IPS-18c (cell line): ENCODE data around the gene DIAPH3.
"Not testable (repeated sequence)": the region's sequence is repeated elsewhere in the genome, so short reads cannot be mapped to it uniquely, and the experiment has no call there.

Source experiments
- H3K4me3 ChIP-seq: 2 replicates; pipeline ENCODE4 v1.7.0; 2013; ENCODE audit warnings: low read depth, mild to moderate bottlenecking, low read length, moderate library complexity; ENCODE audit not compliant: insufficient read depth
- H3K9me3 ChIP-seq: one replicate; pipeline ENCODE4 v1.6.1; 2013; ENCODE audit warnings: mild to moderate bottlenecking, low read length, moderate library complexity; ENCODE audit not compliant: control insufficient read depth, insufficient read depth

Gene DIAPH3, protein sequence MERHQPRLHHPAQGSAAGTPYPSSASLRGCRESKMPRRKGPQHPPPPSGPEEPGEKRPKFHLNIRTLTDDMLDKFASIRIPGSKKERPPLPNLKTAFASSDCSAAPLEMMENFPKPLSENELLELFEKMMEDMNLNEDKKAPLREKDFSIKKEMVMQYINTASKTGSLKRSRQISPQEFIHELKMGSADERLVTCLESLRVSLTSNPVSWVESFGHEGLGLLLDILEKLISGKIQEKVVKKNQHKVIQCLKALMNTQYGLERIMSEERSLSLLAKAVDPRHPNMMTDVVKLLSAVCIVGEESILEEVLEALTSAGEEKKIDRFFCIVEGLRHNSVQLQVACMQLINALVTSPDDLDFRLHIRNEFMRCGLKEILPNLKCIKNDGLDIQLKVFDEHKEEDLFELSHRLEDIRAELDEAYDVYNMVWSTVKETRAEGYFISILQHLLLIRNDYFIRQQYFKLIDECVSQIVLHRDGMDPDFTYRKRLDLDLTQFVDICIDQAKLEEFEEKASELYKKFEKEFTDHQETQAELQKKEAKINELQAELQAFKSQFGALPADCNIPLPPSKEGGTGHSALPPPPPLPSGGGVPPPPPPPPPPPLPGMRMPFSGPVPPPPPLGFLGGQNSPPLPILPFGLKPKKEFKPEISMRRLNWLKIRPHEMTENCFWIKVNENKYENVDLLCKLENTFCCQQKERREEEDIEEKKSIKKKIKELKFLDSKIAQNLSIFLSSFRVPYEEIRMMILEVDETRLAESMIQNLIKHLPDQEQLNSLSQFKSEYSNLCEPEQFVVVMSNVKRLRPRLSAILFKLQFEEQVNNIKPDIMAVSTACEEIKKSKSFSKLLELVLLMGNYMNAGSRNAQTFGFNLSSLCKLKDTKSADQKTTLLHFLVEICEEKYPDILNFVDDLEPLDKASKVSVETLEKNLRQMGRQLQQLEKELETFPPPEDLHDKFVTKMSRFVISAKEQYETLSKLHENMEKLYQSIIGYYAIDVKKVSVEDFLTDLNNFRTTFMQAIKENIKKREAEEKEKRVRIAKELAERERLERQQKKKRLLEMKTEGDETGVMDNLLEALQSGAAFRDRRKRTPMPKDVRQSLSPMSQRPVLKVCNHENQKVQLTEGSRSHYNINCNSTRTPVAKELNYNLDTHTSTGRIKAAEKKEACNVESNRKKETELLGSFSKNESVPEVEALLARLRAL

GRCh38 chr13:60163478-60164233 is at the start of gene DIAPH3:
Gene DIAPH3 (minus strand): TSS chr13:60163928. CDS start chr13:60163766, 162 bp downstream.
- Histone ChIP-seq H3K4me3 (peak within 1 kb of the TSS; percentile 80), H3K9me3 (no peaks in the 10 kb centered on the region)

DNA sequence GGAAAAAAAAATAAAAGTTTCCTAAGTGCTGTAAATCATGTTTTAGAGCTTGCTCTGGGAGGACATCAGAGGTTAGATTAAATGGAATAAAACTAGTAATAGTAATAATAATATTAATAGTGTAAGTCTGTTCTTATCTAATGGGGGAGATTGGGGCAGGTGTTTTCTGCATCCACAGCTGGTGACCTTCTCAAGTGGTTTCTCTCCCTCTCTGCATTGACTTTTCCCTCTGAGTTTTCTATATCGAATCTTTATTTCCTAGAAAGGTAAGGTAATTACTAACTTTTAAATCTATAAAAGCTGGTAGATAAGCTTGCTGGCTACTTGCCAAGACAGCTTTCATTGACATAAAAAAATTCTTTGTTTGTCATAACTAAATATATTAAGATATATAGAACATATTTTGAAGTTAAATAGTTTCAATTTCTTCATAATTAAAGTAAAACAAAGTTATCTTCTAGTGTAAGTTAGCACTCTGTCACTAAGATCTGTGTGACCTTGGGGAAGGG is 49.6 kb upstream of the DIAPH3 start:
- H3K4me3 ChIP-seq, result no peak overlapping the region
- no peaks in the 10 kb centered on the region for H3K9me3 ChIP-seq

DNA sequence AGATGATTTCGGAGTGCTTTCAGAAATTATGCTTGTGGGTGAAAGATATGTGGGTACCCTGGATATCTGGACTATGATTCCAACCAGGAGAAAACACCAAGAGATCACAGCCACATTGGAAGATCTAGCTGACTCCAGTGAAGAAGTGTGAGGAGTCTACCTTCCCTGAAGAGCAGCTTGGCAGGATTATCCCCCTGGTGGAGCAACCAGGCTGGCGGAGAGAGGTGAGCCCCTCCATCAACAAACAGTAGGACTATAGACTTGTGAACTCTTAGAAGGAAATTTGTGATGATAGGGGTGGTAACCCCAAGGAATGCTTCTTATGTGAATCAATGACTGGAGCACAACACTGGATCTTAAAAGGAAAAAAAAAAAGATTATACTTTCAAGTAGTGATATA is 47.8 kb upstream of the DIAPH3 start:
- H3K9me3 ChIP-seq, result no peaks in the 10 kb centered on the region
- no peak overlapping the region for H3K4me3 ChIP-seq

DNA sequence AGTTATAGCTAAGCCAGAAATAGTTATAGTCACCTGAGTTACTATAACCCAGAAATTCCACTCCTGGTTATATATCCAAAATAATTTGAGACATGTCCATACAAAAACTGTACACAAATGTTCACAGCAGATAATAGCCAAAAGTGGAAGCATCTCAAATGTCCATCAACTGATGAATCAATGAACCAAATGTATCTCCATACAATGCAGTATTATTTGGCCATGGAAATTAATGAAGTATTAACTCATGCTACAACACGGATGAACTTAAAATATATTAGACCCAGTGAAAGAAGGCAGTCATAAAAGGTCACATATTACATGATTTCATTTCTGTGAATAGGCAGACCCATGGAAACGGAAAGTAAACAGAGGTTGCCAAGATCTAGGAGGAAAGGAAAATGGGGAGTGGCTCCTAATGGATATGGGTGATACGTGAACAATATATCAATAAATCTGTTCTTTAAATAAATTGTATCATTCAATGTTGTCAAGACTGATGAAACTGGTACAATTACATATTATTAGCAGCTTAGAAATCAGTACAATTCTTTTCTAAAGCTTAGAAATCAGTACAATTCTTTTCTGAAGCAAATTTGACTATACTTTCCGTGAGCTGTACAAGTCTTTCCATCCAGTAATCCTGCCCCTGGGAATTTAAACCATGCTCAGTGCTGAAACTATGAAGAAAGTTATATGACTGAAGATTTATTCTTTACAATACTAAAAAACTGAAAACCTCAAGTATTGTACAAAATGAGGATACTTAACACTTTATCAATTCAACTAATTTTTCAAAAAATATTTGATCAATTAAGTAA is 47.0 kb upstream of the DIAPH3 start:
- Histone ChIP-seq H3K4me3 (no peak overlapping the region), H3K9me3 (no peaks in the 10 kb centered on the region)

- not testable (repeated sequence) for H3K9me3 ChIP-seq, H3K4me3 ChIP-seq
Observed at GRCh38 chr13:60205499-60205898, 41.8 kb upstream of the DIAPH3 start.

DNA sequence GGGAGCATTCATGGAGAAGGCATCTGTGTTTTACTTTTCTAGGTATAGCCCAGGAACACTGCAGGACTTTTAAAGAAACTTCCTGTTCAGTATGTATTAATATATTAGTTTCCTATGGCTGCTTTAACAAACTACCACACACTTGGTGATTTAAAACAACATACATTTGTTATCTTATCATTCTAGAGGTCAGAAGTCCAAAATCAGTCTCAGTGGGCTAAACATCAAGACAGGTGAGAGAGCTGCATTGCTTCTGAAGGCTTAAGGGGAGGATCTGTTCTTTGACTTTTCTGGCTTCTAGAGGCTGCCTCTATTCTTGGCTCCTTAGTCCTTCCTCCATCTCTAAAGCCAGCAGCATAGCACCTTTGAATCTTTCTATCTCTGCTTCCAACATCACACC is 37.6 kb upstream of the DIAPH3 start:
- Histone ChIP-seq H3K4me3 (no peak overlapping the region), H3K9me3 (no peaks in the 10 kb centered on the region)

DNA sequence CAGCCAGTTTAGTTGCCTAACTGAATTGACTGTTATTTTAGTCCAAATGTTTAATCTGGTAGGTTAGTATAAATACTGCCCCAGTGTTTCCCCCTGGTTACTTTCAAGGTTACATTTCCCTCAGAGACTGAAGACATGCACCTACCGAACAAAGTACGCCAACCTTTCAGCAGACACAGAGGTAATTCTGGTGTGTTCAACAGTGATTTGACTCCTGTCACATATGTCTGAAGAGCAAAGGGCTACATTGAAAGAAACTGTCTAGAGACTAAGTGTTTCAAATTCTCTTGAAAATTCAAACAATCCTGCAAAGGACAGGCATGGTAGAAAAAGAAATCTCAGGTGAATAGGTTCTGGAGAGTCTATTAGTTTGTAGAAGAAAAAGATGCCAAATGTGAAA is 32.2 kb upstream of the DIAPH3 start:
- not testable (repeated sequence) for H3K9me3 ChIP-seq, H3K4me3 ChIP-seq

DNA sequence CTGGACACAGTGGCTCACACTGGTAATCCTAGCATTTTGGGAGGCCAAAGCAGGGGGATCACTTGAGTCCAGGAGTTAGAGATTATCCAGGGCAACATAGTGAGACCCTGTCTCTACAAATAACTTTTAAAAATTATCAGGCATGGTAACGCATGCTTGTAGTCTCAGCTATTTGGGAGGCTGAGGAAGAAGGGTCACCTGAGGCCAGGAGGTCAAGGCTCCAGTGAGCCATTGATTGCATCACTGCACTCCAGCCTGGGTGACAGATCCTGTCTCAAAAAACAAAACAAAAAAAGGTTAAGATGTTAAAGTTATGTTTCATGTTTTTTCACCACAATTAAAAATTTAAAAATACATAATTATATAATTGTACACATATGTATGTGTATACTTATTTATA is 19.2 kb upstream of the DIAPH3 start:
- Histone ChIP-seq H3K9me3 (no peaks in the 10 kb centered on the region), H3K4me3 (no peak overlapping the region)

DNA sequence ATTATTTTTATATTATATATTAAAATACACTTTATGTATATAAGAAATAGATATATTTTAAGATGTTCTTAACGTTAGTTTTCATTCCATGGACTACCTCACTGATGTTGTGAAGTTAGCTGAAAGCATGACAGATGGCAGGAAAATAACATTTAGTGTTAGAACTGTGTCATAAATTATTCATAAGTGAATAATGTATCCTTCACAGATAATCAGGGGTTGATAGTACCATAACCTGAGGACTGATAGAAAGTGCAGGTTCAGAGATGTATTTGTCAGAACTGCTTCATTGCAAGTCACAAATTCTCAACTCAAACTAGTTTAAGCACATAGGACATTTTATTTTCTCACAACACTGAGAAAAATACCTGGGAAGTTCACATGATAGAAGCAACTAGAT is 14.6 kb upstream of the DIAPH3 start:
- Histone ChIP-seq H3K4me3 (no peak overlapping the region), H3K9me3 (no peaks in the 10 kb centered on the region)

- no peaks in the 10 kb centered on the region for H3K9me3 ChIP-seq
Observed at GRCh38 chr13:60175571-60175970, 11.8 kb upstream of the DIAPH3 start.

GRCh38 chr13:60174113-60174512 is 10.4 kb upstream of the DIAPH3 start:
- Histone ChIP-seq H3K9me3 (no peaks in the 10 kb centered on the region), H3K4me3 (no peak overlapping the region)

More at GRCh38 chr13:60175571-60175970, 11.8 kb upstream of the DIAPH3 start:
- H3K4me3 ChIP-seq, result no peak overlapping the region

DNA sequence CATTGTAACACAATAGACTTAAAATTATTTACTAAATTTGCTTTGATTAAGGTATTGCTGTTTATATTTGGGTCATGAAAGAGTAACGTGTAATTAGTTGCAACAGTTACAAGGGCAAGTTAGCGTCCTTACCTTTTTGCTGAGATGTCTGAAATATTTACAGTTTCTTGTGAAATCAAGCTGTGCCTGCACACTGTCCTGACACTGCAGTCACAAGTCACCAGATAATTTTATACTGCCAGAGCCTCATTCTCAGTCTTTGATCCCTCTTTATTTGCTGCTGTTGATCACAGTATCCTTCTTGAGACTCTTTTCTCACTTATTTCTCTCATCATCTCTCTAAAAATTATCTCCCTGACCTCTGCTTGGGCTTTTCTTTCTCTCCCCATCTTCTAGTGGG is 8.4 kb upstream of the DIAPH3 start:
- Histone ChIP-seq H3K4me3 (no peak overlapping the region), H3K9me3 (no peaks in the 10 kb centered on the region)

DNA sequence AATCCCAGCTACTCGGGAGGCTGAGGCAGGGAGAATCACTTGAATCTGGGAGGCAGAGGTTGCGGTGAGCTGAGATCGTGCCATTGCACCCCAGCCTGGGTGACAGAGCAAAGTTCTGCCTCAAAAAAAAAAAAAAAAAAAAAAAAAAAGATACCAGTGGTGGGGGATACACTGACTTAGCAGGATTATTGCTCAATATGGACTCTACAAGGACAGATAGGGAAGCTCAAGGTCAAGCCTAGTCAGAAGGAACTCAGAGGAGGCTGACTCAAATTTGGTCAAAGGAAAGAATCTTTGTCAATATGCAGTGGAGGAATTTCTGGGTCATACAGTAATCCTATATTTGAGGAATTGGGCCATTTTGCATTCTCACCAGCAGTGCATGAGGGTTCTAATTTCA is 6.7 kb upstream of the DIAPH3 start:
- Histone ChIP-seq H3K9me3 (no peaks in the 10 kb centered on the region), H3K4me3 (no peak overlapping the region)

- H3K4me3 ChIP-seq, result no peak overlapping the region
- no peaks in the 10 kb centered on the region for H3K9me3 ChIP-seq
Observed at GRCh38 chr13:60169239-60170031, 5.7 kb upstream of the DIAPH3 start.

- no peaks in the 10 kb centered on the region for H3K9me3 ChIP-seq
- H3K4me3 ChIP-seq, result no peak overlapping the region
Observed at GRCh38 chr13:60167121-60167520, 3.4 kb upstream of the DIAPH3 start.
